Breast epithelium (tissue), 3 donors: ENCODE measurements around the gene CFAP119.

Experiments
- POLR2A ChIP-seq: fragments of 450-650 bp; IDR thresholded peaks from one replicate; pipeline ENCODE4 v1.6.1; 2016; ENCODE audit warnings: antibody characterized with exemption, mild to moderate bottlenecking, moderate library complexity
- POLR2AphosphoS5 ChIP-seq, 3 donors: sonication (generic); formaldehyde crosslinking; IDR thresholded peaks; one replicate each; pipeline ENCODE4 v1.6.1; 2017; ENCODE audit warnings: antibody characterized with exemption in 3 of 3
- TF ChIP-seq, protein P1 (sequence below), 3 donors: fragments of 450-650 bp; IDR thresholded peaks; one replicate each; pipeline ENCODE4 v1.5.1; 2016 to 2017; ENCODE audit warnings: antibody characterized with exemption in 3 of 3, mild to moderate bottlenecking in 3 of 3, moderate library complexity in 3 of 3

DNA sequence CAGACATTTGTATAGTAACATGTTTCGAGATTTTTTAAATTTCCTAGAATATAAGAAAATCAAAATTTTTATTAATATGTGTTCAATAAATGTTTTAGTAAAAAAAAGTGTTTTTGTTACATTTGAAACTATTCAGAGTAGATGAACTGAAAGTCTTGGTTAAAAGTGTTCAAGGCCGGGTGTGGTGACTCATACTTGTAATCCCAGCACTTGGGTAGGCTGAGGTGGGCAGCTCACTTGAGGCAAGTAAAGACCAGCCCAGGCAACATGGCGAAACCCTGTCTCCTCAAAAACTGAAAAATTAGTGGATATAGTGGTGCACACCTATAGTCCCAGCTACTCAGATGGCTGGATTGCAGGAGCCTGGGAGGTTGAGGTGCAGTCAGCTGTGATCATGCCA, 30.5 kb downstream of the CFAP119 start:
- TF ChIP-seq, protein P1, sequence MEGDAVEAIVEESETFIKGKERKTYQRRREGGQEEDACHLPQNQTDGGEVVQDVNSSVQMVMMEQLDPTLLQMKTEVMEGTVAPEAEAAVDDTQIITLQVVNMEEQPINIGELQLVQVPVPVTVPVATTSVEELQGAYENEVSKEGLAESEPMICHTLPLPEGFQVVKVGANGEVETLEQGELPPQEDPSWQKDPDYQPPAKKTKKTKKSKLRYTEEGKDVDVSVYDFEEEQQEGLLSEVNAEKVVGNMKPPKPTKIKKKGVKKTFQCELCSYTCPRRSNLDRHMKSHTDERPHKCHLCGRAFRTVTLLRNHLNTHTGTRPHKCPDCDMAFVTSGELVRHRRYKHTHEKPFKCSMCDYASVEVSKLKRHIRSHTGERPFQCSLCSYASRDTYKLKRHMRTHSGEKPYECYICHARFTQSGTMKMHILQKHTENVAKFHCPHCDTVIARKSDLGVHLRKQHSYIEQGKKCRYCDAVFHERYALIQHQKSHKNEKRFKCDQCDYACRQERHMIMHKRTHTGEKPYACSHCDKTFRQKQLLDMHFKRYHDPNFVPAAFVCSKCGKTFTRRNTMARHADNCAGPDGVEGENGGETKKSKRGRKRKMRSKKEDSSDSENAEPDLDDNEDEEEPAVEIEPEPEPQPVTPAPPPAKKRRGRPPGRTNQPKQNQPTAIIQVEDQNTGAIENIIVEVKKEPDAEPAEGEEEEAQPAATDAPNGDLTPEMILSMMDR (IDR thresholded peaks at IDR 0.05): no peak
- TF ChIP-seq POLR2AphosphoS5 (IDR thresholded peaks at IDR 0.05) (no peak), POLR2A (no peak)
